IMR-90 (cell line): ENCODE results near the gene CRYBB2.
"Not testable (repeated sequence)": the region's sequence is repeated elsewhere in the genome, so short reads cannot be mapped to it uniquely, and the experiment has no call there.

Experiments used
- CEBPB ChIP-seq: IDR thresholded peaks from 2 replicates; pipeline ENCODE4 v1.6.1; 2012; ENCODE audit warnings: low read depth, low read length, improper control_type of control experiment
- CHD1 ChIP-seq: IDR thresholded peaks from 2 replicates; pipeline ENCODE4 v1.6.1; 2012; ENCODE audit warnings: low read depth, low read length, improper control_type of control experiment
- FOS ChIP-seq: fragments of 150-350 bp; IDR thresholded peaks from 2 replicates; pipeline ENCODE4 v1.6.1; 2016; ENCODE audit warnings: low read depth, low read length
- MAFK ChIP-seq: IDR thresholded peaks from 2 replicates; pipeline ENCODE4 v1.6.1; 2012; ENCODE audit warnings: low read depth, low read length, improper control_type of control experiment
- MAZ ChIP-seq: IDR thresholded peaks from 2 replicates; pipeline ENCODE4 v1.6.1; 2012; ENCODE audit warnings: low read depth, mild to moderate bottlenecking, low read length, improper control_type of control experiment, moderate library complexity, borderline replicate concordance
- POLR2A ChIP-seq: IDR thresholded peaks from 2 replicates; pipeline ENCODE4 v1.6.1; 2012; ENCODE audit warnings: mild to moderate bottlenecking, low read depth, low read length
- RFX5 ChIP-seq: IDR thresholded peaks from 2 replicates; pipeline ENCODE4 v1.8.0; 2012; ENCODE audit warnings: low read depth, mild to moderate bottlenecking, low read length, moderate library complexity
- TF ChIP-seq, protein P1 (sequence below): conservative IDR thresholded peaks from 2 replicates; pipeline ENCODE4 v1.5.1; 2012; ENCODE audit warnings: mild to moderate bottlenecking, low read depth, low read length, improper control_type of control experiment

GRCh38 chr22:25233706-25234105, 14.3 kb downstream of the CRYBB2 start:
- TF ChIP-seq, protein P1, sequence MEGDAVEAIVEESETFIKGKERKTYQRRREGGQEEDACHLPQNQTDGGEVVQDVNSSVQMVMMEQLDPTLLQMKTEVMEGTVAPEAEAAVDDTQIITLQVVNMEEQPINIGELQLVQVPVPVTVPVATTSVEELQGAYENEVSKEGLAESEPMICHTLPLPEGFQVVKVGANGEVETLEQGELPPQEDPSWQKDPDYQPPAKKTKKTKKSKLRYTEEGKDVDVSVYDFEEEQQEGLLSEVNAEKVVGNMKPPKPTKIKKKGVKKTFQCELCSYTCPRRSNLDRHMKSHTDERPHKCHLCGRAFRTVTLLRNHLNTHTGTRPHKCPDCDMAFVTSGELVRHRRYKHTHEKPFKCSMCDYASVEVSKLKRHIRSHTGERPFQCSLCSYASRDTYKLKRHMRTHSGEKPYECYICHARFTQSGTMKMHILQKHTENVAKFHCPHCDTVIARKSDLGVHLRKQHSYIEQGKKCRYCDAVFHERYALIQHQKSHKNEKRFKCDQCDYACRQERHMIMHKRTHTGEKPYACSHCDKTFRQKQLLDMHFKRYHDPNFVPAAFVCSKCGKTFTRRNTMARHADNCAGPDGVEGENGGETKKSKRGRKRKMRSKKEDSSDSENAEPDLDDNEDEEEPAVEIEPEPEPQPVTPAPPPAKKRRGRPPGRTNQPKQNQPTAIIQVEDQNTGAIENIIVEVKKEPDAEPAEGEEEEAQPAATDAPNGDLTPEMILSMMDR: not testable (repeated sequence)
- not testable (repeated sequence) for TF ChIP-seq POLR2A, FOS, MAFK, CHD1, MAZ, CEBPB, RFX5
